Lower lobe of right lung (tissue), 2 donors: ENCODE data around the gene FRMD4A. TPM values are rescaled to one million over a fixed set of nuclear protein-coding genes. Genes with fewer than 3 reads are reported as not detected.
A peak's percentile ranks its signal among the peaks of the same experiment; 100 is the strongest.

Experiments used
- ATAC-seq, 2 donors: fragments of 200-7000 bp; cut with Tn5 transposase; one replicate each; pipeline ENCODE4 v1.9.1; 2020 to 2022; ENCODE audit warnings: mild to moderate bottlenecking in 2 of 2, moderate library complexity in 2 of 2
- DNase-seq: peaks from one replicate; pipeline ENCODE4 v3.0.0-alpha.2; 2020
- H3K27ac ChIP-seq: fragments of 200-600 bp; one replicate; pipeline ENCODE4 v1.8.0; 2022
- H3K27me3 ChIP-seq: fragments of 200-600 bp; one replicate; pipeline ENCODE4 v1.8.0; 2022; ENCODE audit warnings: low read depth
- H3K36me3 ChIP-seq: fragments of 200-600 bp; one replicate; pipeline ENCODE4 v1.8.0; 2022; ENCODE audit warnings: mild to moderate bottlenecking
- H3K4me1 ChIP-seq: fragments of 200-600 bp; one replicate; pipeline ENCODE4 v1.8.0; 2022
- H3K4me3 ChIP-seq: fragments of 200-600 bp; one replicate; pipeline ENCODE4 v1.8.0; 2022; ENCODE audit warnings: mild to moderate bottlenecking
- H3K9me3 ChIP-seq: fragments of 200-600 bp; one replicate; pipeline ENCODE4 v1.8.0; 2022
- intact Hi-C: fragments of 100-400 bp; cut with DNase I; formaldehyde crosslinking; loops from one replicate; pipeline ENCODE4 v1.11.0; 2022
- total RNA-seq: library from RNA; stranded (reverse); fragmentation: NEBNext Ultra II Directional; extraction: Animal tissue kit (Norgen Biotek cat#: 25700); gene quantifications from one replicate; pipeline ENCODE4 v1.2.1, GENCODE V29; 2021
- TF ChIP-seq, protein P1 (sequence below): fragments of 200-600 bp; IDR thresholded peaks from one replicate; pipeline ENCODE4 v1.8.0; 2022; ENCODE audit warnings: antibody characterized with exemption, mild to moderate bottlenecking
- donor health status: DM: no; HTN: yes; CAD: no; lungs with severe emphysema.

The FRMD4A gene
- total RNA-seq, 1 donor from 2014 or later = 64.8 TPM

DNA sequence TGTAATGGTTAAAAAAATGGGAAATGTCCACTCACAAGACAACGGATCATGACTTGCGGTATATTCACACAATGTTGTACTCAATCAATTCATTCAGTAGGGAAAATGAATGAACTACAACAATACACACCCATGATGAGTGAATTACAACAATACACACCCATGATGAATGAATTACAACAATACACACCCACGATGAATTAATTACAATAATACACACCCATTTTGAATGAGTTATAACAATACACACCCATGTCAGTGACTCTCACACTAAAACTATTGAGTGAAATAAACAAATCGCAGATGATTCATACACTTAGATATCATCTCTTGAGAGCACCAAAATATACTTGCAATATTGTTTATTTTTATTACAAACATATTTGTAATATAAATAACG lies 174.6 kb downstream of the FRMD4A start:
- Histone ChIP-seq H3K4me1 (no peaks in the 10 kb centered on the region), H3K4me3 (no peak overlapping the region), H3K9me3 (no peaks in the 10 kb centered on the region), H3K27me3 (peaks cover 7% of the 10 kb centered on the region), H3K27ac (no peak overlapping the region), H3K36me3 (no peaks in the 10 kb centered on the region)
- ATAC-seq (no peak), DNase-seq (no peak)
- intact Hi-C loops = no loop called here
- TF ChIP-seq, protein P1, sequence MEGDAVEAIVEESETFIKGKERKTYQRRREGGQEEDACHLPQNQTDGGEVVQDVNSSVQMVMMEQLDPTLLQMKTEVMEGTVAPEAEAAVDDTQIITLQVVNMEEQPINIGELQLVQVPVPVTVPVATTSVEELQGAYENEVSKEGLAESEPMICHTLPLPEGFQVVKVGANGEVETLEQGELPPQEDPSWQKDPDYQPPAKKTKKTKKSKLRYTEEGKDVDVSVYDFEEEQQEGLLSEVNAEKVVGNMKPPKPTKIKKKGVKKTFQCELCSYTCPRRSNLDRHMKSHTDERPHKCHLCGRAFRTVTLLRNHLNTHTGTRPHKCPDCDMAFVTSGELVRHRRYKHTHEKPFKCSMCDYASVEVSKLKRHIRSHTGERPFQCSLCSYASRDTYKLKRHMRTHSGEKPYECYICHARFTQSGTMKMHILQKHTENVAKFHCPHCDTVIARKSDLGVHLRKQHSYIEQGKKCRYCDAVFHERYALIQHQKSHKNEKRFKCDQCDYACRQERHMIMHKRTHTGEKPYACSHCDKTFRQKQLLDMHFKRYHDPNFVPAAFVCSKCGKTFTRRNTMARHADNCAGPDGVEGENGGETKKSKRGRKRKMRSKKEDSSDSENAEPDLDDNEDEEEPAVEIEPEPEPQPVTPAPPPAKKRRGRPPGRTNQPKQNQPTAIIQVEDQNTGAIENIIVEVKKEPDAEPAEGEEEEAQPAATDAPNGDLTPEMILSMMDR = no peak

DNA sequence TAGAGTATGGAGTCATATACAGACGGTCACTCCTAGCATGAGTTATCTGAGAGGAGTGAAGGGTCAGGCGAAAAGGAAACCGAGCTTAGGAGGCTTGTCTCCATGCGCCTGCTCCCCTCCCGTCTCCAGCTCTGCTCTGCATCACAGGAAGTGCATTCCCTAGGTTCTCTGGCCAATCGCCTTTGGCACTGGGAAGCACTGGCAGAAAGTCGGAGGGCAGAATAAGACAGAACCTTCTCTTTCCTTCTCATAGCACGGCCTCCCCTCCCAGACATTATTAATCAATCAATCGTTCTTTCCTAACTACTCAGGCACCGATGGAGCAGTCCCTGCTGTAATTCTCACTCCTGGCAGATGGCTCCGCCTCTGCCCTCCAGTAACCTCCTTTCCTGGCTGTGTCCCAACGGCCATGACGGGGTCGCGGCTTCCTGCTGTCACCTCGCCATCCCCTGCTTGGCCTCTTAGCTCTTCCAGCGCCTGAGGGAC lies 177.1 kb downstream of the FRMD4A start:
- intact Hi-C loops = no loop called here
- ATAC-seq = no peak
- no peak overlapping the region for H3K27ac ChIP-seq
- peaks cover 11% of the 10 kb centered on the region for H3K27me3 ChIP-seq
- TF ChIP-seq, protein P1 = no peak
- peak overlapping the region; percentile 3 for H3K4me3 ChIP-seq
- no peak for DNase-seq
- no peaks in the 10 kb centered on the region for H3K4me1 ChIP-seq
- H3K36me3 ChIP-seq = no peaks in the 10 kb centered on the region
- H3K9me3 ChIP-seq = no peaks in the 10 kb centered on the region

DNA sequence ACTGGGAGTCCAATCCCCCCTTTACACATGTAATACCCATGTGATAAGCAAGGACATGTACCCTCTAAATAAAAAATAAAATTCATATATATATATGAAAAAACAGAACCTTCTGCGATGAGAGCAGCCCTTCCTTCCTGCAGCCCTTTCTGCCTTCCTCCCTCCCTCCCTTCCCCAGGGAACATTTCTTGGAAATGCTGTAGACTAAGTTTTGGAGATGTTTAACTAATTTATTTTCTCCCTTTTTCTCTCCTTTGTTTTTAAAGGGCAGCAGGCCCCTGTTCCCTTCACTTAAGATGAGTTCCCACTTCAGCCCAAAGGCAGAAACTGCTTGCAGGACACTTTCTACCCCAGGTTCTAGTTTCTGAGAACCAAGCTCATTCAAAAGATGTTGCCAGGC lies 179.2 kb downstream of the FRMD4A start:
- TF ChIP-seq, protein P1 = no peak
- no peaks in the 10 kb centered on the region for H3K36me3 ChIP-seq
- no peaks in the 10 kb centered on the region for H3K4me1 ChIP-seq
- DNase-seq = no peak
- ATAC-seq = no peak
- intact Hi-C loops = no loop called here
- H3K4me3 ChIP-seq = no peak overlapping the region
- peaks cover 4% of the 10 kb centered on the region for H3K27me3 ChIP-seq
- no peak overlapping the region for H3K27ac ChIP-seq
- no peaks in the 10 kb centered on the region for H3K9me3 ChIP-seq

DNA sequence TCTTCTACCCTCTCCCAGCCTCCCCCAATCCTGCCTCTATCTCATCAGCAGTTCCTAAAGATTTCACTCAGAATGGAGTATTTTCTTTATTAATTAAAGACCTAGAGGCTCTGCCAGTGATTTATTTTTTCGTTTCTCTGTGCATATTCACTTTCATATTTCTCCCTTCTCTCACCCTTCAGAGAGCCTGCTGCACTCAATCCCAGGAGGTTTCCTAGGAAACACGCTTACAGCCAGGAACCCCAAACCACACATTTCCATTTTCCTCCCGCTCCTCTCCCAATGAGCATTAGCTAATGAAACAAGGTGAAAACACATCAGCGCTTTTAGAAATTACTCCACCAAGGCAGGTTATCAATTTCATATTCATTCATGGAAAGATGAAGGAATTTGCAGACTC lies 180.2 kb downstream of the FRMD4A start:
- Histone ChIP-seq H3K4me3 (no peak overlapping the region), H3K9me3 (no peaks in the 10 kb centered on the region), H3K27ac (no peak overlapping the region), H3K4me1 (no peaks in the 10 kb centered on the region), H3K27me3 (peaks cover 4% of the 10 kb centered on the region), H3K36me3 (no peaks in the 10 kb centered on the region)
- intact Hi-C loops = no loop called here
- TF ChIP-seq, protein P1 = no peak
- ATAC-seq (no peak), DNase-seq (no peak)

GRCh38 chr10:14146501-14146900 lies 184.2 kb downstream of the FRMD4A start:
- intact Hi-C loops = no loop called here
- H3K4me1 ChIP-seq = no peaks in the 10 kb centered on the region
- no peak for ATAC-seq
- no peak overlapping the region for H3K4me3 ChIP-seq
- no peak for DNase-seq
- H3K27ac ChIP-seq = no peak overlapping the region
- TF ChIP-seq, protein P1 = no peak
- no peaks in the 10 kb centered on the region for H3K9me3 ChIP-seq
- H3K36me3 ChIP-seq = no peaks in the 10 kb centered on the region
- peaks cover 4% of the 10 kb centered on the region for H3K27me3 ChIP-seq

DNA sequence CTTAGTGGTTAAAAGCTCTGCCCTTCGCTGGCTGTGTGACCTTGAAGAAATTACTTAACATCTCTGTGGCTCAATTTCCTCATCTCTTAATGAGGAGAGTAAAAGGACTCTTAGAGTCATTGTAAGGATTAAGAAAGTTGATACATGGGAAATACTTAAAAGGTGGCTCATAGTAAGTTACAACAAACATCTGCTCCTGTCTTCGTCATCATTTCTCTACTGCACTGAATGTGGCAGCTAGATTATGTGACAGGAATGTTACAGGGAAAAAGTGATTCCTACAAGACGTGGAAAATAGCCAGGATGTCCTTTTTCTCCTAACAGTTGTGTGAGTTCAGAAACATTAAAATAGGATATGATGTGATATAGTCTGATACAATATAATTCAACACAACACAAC lies 184.7 kb downstream of the FRMD4A start:
- Histone ChIP-seq H3K36me3 (no peaks in the 10 kb centered on the region), H3K4me3 (no peak overlapping the region), H3K27me3 (peaks cover 4% of the 10 kb centered on the region), H3K27ac (no peak overlapping the region), H3K4me1 (no peaks in the 10 kb centered on the region), H3K9me3 (no peaks in the 10 kb centered on the region)
- intact Hi-C loops = no loop called here
- no peak for DNase-seq
- ATAC-seq = no peak
- TF ChIP-seq, protein P1 = no peak
